Measurements from ENCODE around the gene IER2.

DNA sequence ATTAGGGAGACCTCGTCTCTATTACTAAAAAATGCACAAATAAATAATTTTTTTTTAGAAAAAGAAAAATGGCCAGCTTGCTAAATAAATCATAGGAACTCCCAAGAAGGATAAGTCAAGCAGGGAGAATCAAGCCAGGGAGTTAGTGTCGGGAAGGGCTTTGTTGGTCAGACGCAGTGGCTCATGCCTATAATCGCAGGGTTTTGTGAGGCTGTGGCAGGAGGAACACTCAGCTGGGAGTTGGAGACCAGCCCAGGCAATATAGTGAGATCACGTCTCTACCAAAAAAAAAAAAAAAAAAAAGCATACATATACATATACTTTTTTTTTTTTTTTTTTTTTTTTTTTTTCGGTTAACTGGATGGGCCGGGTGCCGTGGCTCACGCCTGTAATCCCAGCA lies 23.2 kb upstream of the IER2 start:
- TF ChIP-seq, protein P1, sequence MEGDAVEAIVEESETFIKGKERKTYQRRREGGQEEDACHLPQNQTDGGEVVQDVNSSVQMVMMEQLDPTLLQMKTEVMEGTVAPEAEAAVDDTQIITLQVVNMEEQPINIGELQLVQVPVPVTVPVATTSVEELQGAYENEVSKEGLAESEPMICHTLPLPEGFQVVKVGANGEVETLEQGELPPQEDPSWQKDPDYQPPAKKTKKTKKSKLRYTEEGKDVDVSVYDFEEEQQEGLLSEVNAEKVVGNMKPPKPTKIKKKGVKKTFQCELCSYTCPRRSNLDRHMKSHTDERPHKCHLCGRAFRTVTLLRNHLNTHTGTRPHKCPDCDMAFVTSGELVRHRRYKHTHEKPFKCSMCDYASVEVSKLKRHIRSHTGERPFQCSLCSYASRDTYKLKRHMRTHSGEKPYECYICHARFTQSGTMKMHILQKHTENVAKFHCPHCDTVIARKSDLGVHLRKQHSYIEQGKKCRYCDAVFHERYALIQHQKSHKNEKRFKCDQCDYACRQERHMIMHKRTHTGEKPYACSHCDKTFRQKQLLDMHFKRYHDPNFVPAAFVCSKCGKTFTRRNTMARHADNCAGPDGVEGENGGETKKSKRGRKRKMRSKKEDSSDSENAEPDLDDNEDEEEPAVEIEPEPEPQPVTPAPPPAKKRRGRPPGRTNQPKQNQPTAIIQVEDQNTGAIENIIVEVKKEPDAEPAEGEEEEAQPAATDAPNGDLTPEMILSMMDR (IDR thresholded peaks at IDR 0.05) = no peak
- TF ChIP-seq POLR2A (IDR thresholded peaks at IDR 0.05) = no peak
